Kidney glomerular epithelial cell (primary cell): ENCODE results near the gene IER2.
"Not testable (repeated sequence)": the region's sequence is repeated elsewhere in the genome, so short reads cannot be mapped to it uniquely, and the experiment has no call there.

Source experiments
- DNase-seq: peaks from one replicate; lab custom pipeline; 2025; lab: John Stamatoyannopoulos, UW

Gene IER2

DNA sequence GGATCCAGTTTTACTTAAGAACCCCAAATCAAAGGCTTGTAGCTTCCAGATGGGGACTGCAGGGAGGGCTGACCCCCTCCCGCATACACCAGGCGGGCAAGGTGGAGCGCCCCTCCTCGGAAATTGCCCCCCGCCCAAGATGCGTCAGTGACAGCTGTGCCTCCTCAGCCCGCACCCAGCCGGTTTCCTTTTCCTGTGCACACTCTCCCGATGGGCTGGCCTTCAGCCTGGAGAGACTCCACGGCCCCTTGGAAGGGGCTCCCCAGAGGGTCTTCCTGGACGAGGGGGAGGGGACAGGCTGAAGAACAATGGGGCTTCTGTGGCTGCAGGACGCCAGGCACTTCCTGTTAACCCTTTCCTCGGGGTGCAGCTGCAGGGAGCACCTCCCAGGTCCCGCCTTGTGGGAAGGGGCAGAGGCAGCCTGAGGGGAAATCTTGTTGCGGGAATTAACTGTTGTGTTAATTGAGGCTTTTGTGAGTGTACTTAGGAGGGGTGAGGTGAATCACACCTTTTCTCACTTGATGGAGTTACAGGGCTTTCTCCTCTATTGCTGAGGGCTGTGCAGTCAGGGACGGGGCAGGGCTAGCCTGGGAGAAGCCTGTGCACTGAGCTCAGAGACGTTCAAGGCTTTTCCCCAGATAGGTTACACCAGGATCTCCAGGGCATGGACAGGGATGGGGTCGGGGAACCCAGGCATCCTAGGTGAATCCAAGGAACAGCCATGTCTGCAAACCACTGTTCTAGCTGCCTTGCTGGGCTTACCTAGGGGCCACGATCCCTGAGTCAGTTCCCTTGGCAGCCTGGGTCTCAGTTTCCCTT lies 14.3 kb downstream of the IER2 start:
- DNase-seq = peak; percentile 38

DNA sequence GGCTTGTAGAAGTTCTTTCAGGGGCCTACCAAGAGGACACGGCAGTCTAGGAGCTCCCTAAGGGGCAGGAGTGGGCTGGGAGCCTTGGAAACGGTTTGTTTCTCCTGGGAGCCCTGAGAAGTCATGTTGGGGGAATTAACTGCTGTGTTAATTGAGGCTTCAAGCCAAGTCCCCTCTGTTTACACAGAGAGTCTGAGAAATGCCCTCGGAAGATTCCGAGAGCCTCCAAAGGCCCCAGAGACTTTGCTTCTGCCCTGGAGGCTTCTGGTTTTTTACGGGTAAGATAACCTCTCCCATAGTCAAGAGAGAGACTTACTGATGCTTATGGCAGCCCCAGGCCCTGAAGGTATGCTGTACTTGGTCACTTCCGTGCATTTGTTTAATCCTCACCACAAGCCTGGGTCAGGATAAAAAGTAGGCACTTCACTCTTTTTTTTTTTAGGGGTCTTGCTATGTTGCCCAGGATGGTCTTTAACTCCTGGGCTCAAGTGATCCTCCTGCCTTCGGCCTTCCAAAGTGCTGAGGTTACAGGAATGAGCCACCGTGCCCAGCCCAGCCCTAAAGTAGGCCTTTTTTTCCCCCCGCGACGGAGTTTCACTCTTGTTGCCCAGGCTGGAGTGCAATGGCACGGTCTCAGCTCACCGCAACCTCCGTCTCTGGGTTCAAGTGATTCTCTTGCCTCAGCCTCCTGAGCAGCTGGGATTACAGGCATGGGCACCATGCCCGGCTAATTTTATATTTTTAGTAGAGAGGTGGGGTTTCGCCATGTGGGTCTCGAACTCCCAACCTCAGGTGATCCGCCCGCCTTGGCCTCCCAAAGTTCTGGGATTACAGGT lies 15.2 kb downstream of the IER2 start:
- DNase-seq = no peak

GRCh38 chr19:13166151-13166550 lies 15.9 kb downstream of the IER2 start:
- DNase-seq = not testable (repeated sequence)

GRCh38 chr19:13169769-13170168 lies 19.6 kb downstream of the IER2 start:
- DNase-seq = peak; percentile 1

DNA sequence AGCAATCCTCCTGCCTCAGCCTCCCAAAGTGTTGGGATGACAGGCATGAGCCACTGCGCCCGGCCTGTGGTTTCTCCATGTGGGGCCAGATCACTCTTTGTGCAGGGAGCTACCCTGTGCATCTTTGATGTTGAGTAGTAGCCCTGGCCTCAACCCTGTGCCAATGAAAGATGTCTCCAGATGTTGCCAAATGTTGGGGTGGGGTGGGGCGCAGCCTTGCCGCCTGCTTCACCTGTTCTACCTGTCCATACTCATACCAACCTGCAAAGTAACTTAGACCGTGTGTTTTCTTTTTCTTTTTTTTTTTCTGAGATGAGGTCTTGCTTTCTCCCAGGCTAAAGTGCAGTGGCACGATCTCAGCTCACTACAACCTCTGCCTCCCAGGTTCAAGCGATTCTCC lies 20.9 kb downstream of the IER2 start:
- DNase-seq = no peak

- DNase-seq = peak; percentile 42
Measured at GRCh38 chr19:13172346-13173138, 22.3 kb downstream of the IER2 start.

- no peak for DNase-seq
Measured at GRCh38 chr19:13173139-13173737, 23.0 kb downstream of the IER2 start.

DNA sequence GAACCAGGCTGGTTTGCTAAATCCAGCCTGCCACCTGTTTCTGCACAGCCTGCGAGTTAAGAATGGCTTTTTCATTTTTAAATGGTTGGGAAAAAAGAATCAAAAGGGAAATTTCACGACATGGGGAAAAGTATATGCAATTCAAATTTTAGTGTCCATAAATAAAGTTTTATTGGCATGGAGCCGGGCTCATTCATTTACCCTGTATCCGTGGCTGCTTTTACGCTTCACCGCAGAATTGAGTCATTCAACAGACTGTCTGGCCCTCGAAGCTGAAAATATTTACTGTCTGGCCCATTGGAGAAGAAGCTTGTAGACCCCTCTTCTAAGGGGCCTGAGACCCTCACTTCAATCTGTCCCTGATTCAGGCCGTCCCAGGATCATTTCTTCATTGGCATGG lies 26.1 kb downstream of the IER2 start:
- DNase-seq = peak; percentile 12

GRCh38 chr19:13177584-13177983 lies 27.4 kb downstream of the IER2 start:
- not testable (repeated sequence) for DNase-seq

DNA sequence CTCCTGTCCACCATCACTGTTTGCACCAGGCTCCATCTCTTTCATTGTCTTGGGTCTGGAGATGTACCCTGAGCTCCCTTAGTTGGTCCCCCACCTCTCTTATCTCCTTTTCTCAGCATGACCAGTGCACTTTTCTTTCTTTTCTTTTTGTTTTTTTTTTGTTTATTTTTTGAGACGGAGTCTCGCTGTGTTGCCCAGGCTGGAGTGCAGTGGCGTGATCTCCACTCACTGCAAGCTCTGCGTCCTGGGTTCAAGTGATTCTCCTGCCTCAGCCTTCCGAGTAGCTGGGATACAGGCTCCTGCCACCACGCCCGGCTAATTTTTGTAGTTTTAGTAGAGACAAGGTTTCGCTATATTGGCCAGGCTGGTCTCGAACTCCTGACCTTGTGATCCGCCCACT lies 28.1 kb downstream of the IER2 start:
- DNase-seq = not testable (repeated sequence)

GRCh38 chr19:13181747-13182388 lies 31.7 kb downstream of the IER2 start:
- DNase-seq = peak; percentile 12

DNA sequence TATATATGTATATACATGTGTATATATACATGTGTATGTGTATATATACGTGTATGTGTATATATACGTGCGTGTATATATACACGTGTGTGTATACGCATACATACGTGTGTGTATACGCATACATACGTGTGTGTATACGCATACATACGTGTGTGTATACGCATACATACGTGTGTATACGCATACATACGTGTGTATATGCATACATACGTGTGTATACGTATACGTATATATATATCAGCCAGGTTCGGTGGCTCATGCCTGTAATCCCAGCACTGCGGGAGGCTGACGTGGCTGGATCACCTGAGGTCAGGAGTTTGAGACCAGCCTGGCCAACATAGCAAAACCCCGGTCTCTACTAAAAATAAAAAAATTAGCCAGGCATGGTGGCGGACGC lies 34.7 kb downstream of the IER2 start:
- DNase-seq = not testable (repeated sequence)

DNA sequence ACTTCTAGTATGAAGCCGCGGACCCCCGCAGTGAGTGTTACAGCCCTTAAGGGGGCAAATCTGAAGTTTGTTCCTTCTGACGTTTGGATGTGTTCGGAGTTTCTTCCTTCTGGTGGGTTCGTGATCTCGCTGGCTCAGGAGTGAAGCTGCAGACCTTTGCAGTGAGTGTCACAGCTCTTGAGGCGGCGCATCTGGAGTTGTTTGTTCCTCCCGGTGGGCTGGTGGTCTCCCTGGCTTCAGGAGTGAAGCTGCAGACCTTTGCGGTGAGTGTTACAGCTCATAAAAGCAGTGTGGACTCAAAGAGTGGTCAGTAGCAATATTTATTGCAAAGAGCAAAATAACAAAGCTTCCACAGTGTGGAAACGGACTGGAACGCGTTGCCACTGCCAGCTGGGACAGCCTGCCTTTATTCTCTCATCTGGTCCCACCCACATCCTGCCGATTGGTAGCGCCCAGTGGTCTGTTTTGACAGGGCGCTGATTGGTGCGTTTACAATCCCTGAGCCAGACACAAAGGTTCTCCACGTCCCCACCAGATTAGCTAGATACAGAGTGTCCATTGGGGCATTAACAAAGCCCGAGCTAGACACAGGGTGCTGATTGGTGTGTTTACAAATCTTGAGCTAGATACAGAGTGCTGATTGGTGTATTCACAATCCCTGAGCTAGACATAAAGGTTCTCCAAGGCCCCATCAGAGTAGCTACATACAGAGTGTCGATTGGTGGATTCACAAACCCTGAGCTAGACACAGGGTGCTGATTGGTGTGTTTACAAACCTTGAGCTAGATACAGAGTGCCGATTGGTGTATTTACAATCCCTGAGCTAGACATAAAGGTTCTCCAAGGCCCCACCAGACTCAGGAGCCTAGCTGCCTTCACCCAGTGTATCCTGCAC lies 35.8 kb downstream of the IER2 start:
- DNase-seq = not testable (repeated sequence)

DNA sequence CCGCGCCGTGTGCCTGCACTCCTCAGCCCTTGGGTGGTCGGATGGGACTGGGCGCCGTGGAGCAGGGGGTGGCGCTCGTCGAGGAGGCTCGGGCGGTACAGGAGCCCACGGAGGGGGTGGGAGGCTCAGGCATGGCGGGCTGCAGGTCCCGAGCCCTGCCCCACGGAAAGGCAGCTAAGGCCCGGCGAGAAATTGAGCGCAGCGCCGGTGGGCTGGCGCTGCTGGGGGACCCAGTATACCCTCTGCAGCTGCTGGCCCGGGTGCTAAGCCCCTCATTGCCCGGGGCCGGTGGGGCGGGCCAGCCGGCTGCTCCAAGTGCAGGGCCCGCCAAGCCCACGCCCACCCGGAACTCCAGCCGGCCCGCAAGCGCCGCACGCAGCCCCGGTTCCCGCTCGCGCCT lies 36.5 kb downstream of the IER2 start:
- DNase-seq = not testable (repeated sequence)

DNA sequence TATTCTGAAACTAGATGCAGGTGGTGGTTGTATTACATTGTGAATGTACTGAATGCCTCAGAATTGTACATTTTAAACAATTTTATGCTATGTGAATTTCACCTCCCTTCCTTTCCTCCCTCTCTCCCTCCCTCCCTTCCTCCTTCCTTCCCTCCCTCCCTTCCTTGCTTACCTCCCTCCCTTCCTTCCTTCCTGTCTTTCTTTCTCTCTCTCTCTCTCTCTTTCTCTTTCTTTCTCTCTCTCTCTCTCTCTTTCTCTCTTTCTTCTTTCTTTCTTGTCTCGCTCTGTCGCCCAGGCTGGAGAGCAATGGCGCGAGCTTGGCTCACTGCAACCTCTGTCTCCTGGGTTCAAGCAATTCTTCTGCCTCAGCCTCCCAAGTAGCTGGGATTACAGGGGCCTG lies 37.2 kb downstream of the IER2 start:
- no peak for DNase-seq

GRCh38 chr19:13189600-13189999 lies 39.4 kb downstream of the IER2 start:
- DNase-seq = no peak

GRCh38 chr19:13190781-13191540 lies 40.8 kb downstream of the IER2 start:
- DNase-seq = no peak

GRCh38 chr19:13195678-13196077 lies 45.5 kb downstream of the IER2 start:
- no peak for DNase-seq

DNA sequence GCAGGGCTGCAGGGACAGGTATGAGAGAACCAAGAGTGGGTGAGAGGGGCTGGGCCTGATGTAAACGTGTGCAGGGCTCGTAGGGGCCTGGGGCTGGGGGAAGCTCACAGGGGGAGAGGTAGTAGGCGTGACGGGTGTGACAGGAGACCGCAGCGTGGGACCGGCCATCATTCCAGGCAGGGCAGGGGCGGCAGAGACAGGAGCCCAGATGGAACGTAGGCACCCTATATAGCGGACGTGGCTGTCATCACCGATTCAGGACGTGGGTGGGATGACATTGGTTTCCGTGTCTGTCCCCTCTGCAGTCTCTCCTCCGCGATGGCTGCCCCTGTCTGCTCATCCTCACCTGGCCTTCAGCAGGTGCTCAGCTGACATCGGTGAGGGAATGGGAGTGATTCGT lies 48.4 kb downstream of the IER2 start:
- DNase-seq = no peak

DNA sequence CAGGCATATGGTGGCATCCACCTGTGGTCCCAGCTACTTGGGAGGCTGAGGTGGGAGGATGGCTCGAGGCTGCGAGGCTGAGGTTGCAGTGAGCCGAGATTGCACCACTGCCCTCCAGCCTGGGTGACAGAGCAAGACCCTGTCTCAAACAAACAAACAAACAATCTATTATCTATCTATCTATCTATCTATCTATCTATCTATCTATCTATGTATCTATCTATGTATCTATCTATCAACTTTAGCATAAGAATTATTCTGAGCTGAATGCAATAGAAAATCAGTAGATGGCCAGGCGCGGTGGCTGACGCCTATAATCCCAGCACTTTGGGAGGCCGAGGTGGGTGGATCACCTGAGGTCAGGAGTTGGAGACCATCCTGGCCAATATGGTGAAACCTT lies 51.9 kb downstream of the IER2 start:
- not testable (repeated sequence) for DNase-seq
